ENCODE results near the gene CABP4.
A peak's percentile ranks its signal among the peaks of the same experiment; 100 is the strongest.
"Not testable (repeated sequence)": the region's sequence is repeated elsewhere in the genome, so short reads cannot be mapped to it uniquely, and the experiment has no call there.

The CABP4 gene

GRCh38 chr11:67423891-67424613 is 31.1 kb upstream of the CABP4 start:
- Mint-ChIP-seq H3K36me3 (ENCODE audit: insufficient read depth) (peaks cover 33% of the 10 kb centered on the region), H3K4me3 (no peak overlapping the region), H3K9me3 (no peaks in the 10 kb centered on the region), H3K27me3 (no peaks in the 10 kb centered on the region), H3K27ac (no peak overlapping the region), H3K4me1 (ENCODE audit: low read depth in 2 of 2) (peaks cover 34 to 40% of the 10 kb centered on the region in 2 donors)
- no peak for DNase-seq
- no peak for ATAC-seq (replicated peaks)

- H3K9me3 Mint-ChIP-seq; DNase-seq; ATAC-seq (replicated peaks); H3K27me3 Mint-ChIP-seq: not testable (repeated sequence)
- Mint-ChIP-seq H3K36me3 (ENCODE audit: insufficient read depth) (peaks cover 37% of the 10 kb centered on the region), H3K4me1 (ENCODE audit: low read depth in 2 of 2) (peaks cover 30 to 37% of the 10 kb centered on the region in 2 donors), H3K4me3 (peak overlapping the region; percentile 93 to 94), H3K27ac (peak overlapping the region; percentile 96 to 97)
Observed at GRCh38 chr11:67427364-67427859, 27.7 kb upstream of the CABP4 start.

- Mint-ChIP-seq H3K4me1 (ENCODE audit: low read depth in 2 of 2) (peaks cover 34 to 39% of the 10 kb centered on the region in 2 donors), H3K4me3 (peak within 1 kb of the TSS; percentile 93 to 94), H3K27ac (peak within 1 kb of the TSS; percentile 96 to 97), H3K9me3 (no peaks in the 10 kb centered on the region), H3K27me3 (no peaks in the 10 kb centered on the region), H3K36me3 (ENCODE audit: insufficient read depth) (peaks cover 38% of the 10 kb centered on the region)
- ATAC-seq (replicated peaks) (peak; percentile 92), DNase-seq (peak; percentile 99 to 100 (median 99))
Observed at GRCh38 chr11:67428052-67429001, 26.8 kb upstream of the CABP4 start, which contains the start of gene RPS6KB2. Gene RPS6KB2 (plus strand): TSS chr11:67428494. CDS start chr11:67428546, 52 bp downstream.

GRCh38 chr11:67429038-67429668 is 26.0 kb upstream of the CABP4 start:
- DNase-seq = no peak
- H3K9me3 Mint-ChIP-seq = no peaks in the 10 kb centered on the region
- H3K4me1 Mint-ChIP-seq (ENCODE audit: low read depth in 2 of 2) = peaks cover 42 to 44% of the 10 kb centered on the region in 2 donors
- H3K27me3 Mint-ChIP-seq = no peaks in the 10 kb centered on the region
- H3K27ac Mint-ChIP-seq = peak overlapping the region; percentile 96 to 97
- ATAC-seq (replicated peaks) = no peak
- H3K36me3 Mint-ChIP-seq (ENCODE audit: insufficient read depth) = peaks cover 46% of the 10 kb centered on the region
- H3K4me3 Mint-ChIP-seq = peak overlapping the region; percentile 93 to 94

- peaks cover 44 to 46% of the 10 kb centered on the region in 2 donors for H3K4me1 Mint-ChIP-seq (ENCODE audit: low read depth in 2 of 2)
- peaks cover 51% of the 10 kb centered on the region for H3K36me3 Mint-ChIP-seq (ENCODE audit: insufficient read depth)
- DNase-seq = no peak
- no peaks in the 10 kb centered on the region for H3K27me3 Mint-ChIP-seq
- no peaks in the 10 kb centered on the region for H3K9me3 Mint-ChIP-seq
- ATAC-seq (replicated peaks) = no peak
- peak overlapping the region in 1 of 2 donors; percentile 78 for H3K27ac Mint-ChIP-seq
- peak overlapping the region; percentile 27 to 34 for H3K4me3 Mint-ChIP-seq
Observed at GRCh38 chr11:67429722-67430121, 25.4 kb upstream of the CABP4 start.

GRCh38 chr11:67431346-67432249 is 23.6 kb upstream of the CABP4 start:
- DNase-seq (no peak), ATAC-seq (replicated peaks) (no peak)
- H3K36me3 Mint-ChIP-seq (ENCODE audit: insufficient read depth) = peaks cover 70% of the 10 kb centered on the region
- H3K27ac Mint-ChIP-seq = peak overlapping the region; percentile 84 to 97
- H3K4me3 Mint-ChIP-seq = peak overlapping the region; percentile 35 to 42
- no peaks in the 10 kb centered on the region for H3K9me3 Mint-ChIP-seq
- peaks cover 48 to 56% of the 10 kb centered on the region in 2 donors for H3K4me1 Mint-ChIP-seq (ENCODE audit: low read depth in 2 of 2)
- no peaks in the 10 kb centered on the region for H3K27me3 Mint-ChIP-seq

GRCh38 chr11:67432655-67433349 is 22.4 kb upstream of the CABP4 start:
- Mint-ChIP-seq H3K4me3 (peak overlapping the region; percentile 98 to 99), H3K36me3 (ENCODE audit: insufficient read depth) (peaks cover 75% of the 10 kb centered on the region), H3K27ac (peak overlapping the region; percentile 85 to 97), H3K9me3 (no peaks in the 10 kb centered on the region), H3K4me1 (ENCODE audit: low read depth in 2 of 2) (peaks cover 45 to 57% of the 10 kb centered on the region in 2 donors), H3K27me3 (no peaks in the 10 kb centered on the region)
- DNase-seq = no peak
- ATAC-seq (replicated peaks) = no peak

GRCh38 chr11:67433536-67434394 is 21.4 kb upstream of the CABP4 start:
- DNase-seq = no peak
- Mint-ChIP-seq H3K9me3 (no peaks in the 10 kb centered on the region), H3K36me3 (ENCODE audit: insufficient read depth) (peaks cover 67% of the 10 kb centered on the region), H3K4me3 (peak overlapping the region; percentile 98 to 99), H3K27me3 (no peaks in the 10 kb centered on the region), H3K4me1 (ENCODE audit: low read depth in 2 of 2) (peaks cover 42 to 54% of the 10 kb centered on the region in 2 donors), H3K27ac (peak overlapping the region; percentile 85 to 97)
- peak; percentile 16 for ATAC-seq (replicated peaks)

GRCh38 chr11:67434395-67434881 is 20.7 kb upstream of the CABP4 start:
- no peak for ATAC-seq (replicated peaks)
- Mint-ChIP-seq H3K4me1 (ENCODE audit: low read depth in 2 of 2) (peaks cover 47 to 61% of the 10 kb centered on the region in 2 donors), H3K27me3 (no peaks in the 10 kb centered on the region), H3K4me3 (peak overlapping the region; percentile 98 to 99), H3K36me3 (ENCODE audit: insufficient read depth) (peaks cover 69% of the 10 kb centered on the region), H3K9me3 (no peaks in the 10 kb centered on the region), H3K27ac (peak overlapping the region; percentile 85 to 97)
- DNase-seq = peak in 1 of 3 experiments; percentile 41

GRCh38 chr11:67435031-67435726 is 20.0 kb upstream of the CABP4 start:
- peaks cover 75% of the 10 kb centered on the region for H3K36me3 Mint-ChIP-seq (ENCODE audit: insufficient read depth)
- no peaks in the 10 kb centered on the region for H3K27me3 Mint-ChIP-seq
- peak overlapping the region; percentile 94 to 97 for H3K27ac Mint-ChIP-seq
- ATAC-seq (replicated peaks) (no peak), DNase-seq (no peak)
- peaks cover 55 to 67% of the 10 kb centered on the region in 2 donors for H3K4me1 Mint-ChIP-seq (ENCODE audit: low read depth in 2 of 2)
- H3K4me3 Mint-ChIP-seq = peak overlapping the region; percentile 98 to 99
- H3K9me3 Mint-ChIP-seq = no peaks in the 10 kb centered on the region

All from effector memory CD8-positive, alpha-beta T cell (primary cell).